Measurements from ENCODE around the gene SULT6B1.

Gene SULT6B1

GRCh38 chr2:37180640-37181039 lies 7.8 kb downstream of the SULT6B1 start:
- Histone ChIP-seq H3K4me1 (ENCODE audit: control insufficient read depth, insufficient read depth, low read length) (no peaks in the 10 kb centered on the region), H3K27ac (ENCODE audit: extremely low read depth, low read depth, low read length) (no peak overlapping the region), H3K9me3 (ENCODE audit: control insufficient read depth, insufficient read depth, low read depth, low read length) (no peaks in the 10 kb centered on the region), H3K36me3 (ENCODE audit: control insufficient read depth in 2 of 2, insufficient read depth in 1 of 2, low read length in 2 of 2) (no peaks in the 10 kb centered on the region), H3K4me3 (ENCODE audit: low read depth, low read length) (no peak overlapping the region)
- ChIA-PET CTCF (interaction anchor here (0.7 to 1.1 kb wide), 3 partner anchors 9 to 233 kb away, joined by 3 to 6 read pairs (median 5); no protein-coding TSS in a partner anchor), POLR2A (interaction anchor here (0.5 kb wide), 1 partner anchor 11 kb away, joined by 4 read pairs; no protein-coding TSS in a partner anchor)
- TF ChIP-seq IKZF3 (tag by site-specific recombination; IDR thresholded peaks at IDR 0.05), result no peak
- no peak for TF ChIP-seq ZNF324 (tag by site-specific recombination; IDR thresholded peaks at IDR 0.05)
- no peak for TF ChIP-seq SCRT1 (tag by site-specific recombination; IDR thresholded peaks at IDR 0.05; ENCODE audit: borderline replicate concordance)
- TF ChIP-seq ZNF513 (tag by site-specific recombination; IDR thresholded peaks at IDR 0.05), result no peak
- TF ChIP-seq ZNF366 (tag by site-specific recombination; conservative IDR thresholded peaks at IDR 0.05), result no peak
- no peak for TF ChIP-seq GLI2 (tag by site-specific recombination; IDR thresholded peaks at IDR 0.05; ENCODE audit: borderline replicate concordance, low read depth)
- no peak for TF ChIP-seq ZNF362 (tag by site-specific recombination; IDR thresholded peaks at IDR 0.05)
- no peak for TF ChIP-seq ZSCAN23 (tag by site-specific recombination; IDR thresholded peaks at IDR 0.05)
- no peak for TF ChIP-seq ZNF677 (tag by site-specific recombination; IDR thresholded peaks at IDR 0.05)
- TF ChIP-seq ZNF571 (tag by site-specific recombination; IDR thresholded peaks at IDR 0.05), result no peak

GRCh38 chr2:37180006-37180639 lies 8.3 kb downstream of the SULT6B1 start:
- TF ChIP-seq ZBTB17 (tag by site-specific recombination; IDR thresholded peaks at IDR 0.05) (peak; percentile 92), KLF1 (tag by site-specific recombination; IDR thresholded peaks at IDR 0.05) (no peak), SCRT2 (tag by site-specific recombination; IDR thresholded peaks at IDR 0.05) (no peak)
- H3K9me3 ChIP-seq (ENCODE audit: control insufficient read depth, insufficient read depth, low read depth, low read length), result no peaks in the 10 kb centered on the region
- H3K27ac ChIP-seq (ENCODE audit: extremely low read depth, low read depth, low read length), result no peak overlapping the region
- ChIA-PET CTCF (interaction anchor here (0.7 to 2.0 kb wide), 4 partner anchors 9 to 234 kb away, joined by 3 to 12 read pairs (median 6); no protein-coding TSS in a partner anchor), POLR2A (interaction anchor here (0.5 kb wide), 1 partner anchor 11 kb away, joined by 4 read pairs; no protein-coding TSS in a partner anchor)
- no peaks in the 10 kb centered on the region for H3K36me3 ChIP-seq (ENCODE audit: control insufficient read depth in 2 of 2, insufficient read depth in 1 of 2, low read length in 2 of 2)
- no peak overlapping the region for H3K4me3 ChIP-seq (ENCODE audit: low read depth, low read length)
- H3K4me1 ChIP-seq (ENCODE audit: control insufficient read depth, insufficient read depth, low read length), result no peaks in the 10 kb centered on the region

- ChIA-PET POLR2A (no interaction called here), CTCF (no interaction called here)
- Histone ChIP-seq H3K36me3 (ENCODE audit: control insufficient read depth in 2 of 2, insufficient read depth in 1 of 2, low read length in 2 of 2) (no peaks in the 10 kb centered on the region), H3K4me3 (ENCODE audit: low read depth, low read length) (no peak overlapping the region), H3K27ac (ENCODE audit: extremely low read depth, low read depth, low read length) (no peak overlapping the region), H3K4me1 (ENCODE audit: control insufficient read depth, insufficient read depth, low read length) (no peaks in the 10 kb centered on the region), H3K9me3 (ENCODE audit: control insufficient read depth, insufficient read depth, low read depth, low read length) (no peaks in the 10 kb centered on the region)
- TF ChIP-seq ZNF791 (tag by site-specific recombination; IDR thresholded peaks at IDR 0.05) (no peak), ZNF132 (tag by site-specific recombination; IDR thresholded peaks at IDR 0.05; ENCODE audit: borderline replicate concordance) (no peak), KLF1 (tag by site-specific recombination; IDR thresholded peaks at IDR 0.05) (no peak), ZBTB44 (tag by site-specific recombination; IDR thresholded peaks at IDR 0.05) (no peak)
Observed at GRCh38 chr2:37173741-37174140, 14.7 kb downstream of the SULT6B1 start.

All from HEK293 (cell line).